Adrenal gland (tissue), 12 donors: ENCODE results near the gene DFFB. TPM values are rescaled to one million over a fixed set of nuclear protein-coding genes. Genes with fewer than 3 reads are reported as not detected.

Experiments
- DNase-seq, 7 donors: peaks; one replicate each; pipeline ENCODE4 v3.0.0-alpha.2; 2019 to 2020
- H3K27ac ChIP-seq, 5 donors: fragments of 200-600 bp; sonication (generic) in 4 of 5; 1 replicate in 3 of 5; 2 replicates in 2 of 5; pipeline versions ENCODE4 v1.5.1 to v1.8.0; 2016 to 2020; ENCODE audit warnings: mild to moderate bottlenecking in 1 of 5
- H3K27me3 ChIP-seq: fragments of 200-600 bp; 2 replicates; pipeline ENCODE4 v1.8.0; 2021
- H3K36me3 ChIP-seq, 2 donors: fragments of 200-600 bp; replicated peaks in 1 of 2; 1 replicate in 1 of 2; 2 replicates in 1 of 2; pipeline versions ENCODE4 v1.5.1 to v1.8.0; 2018 to 2022
- H3K4me1 ChIP-seq, 2 donors: fragments of 200-600 bp; replicated peaks in 1 of 2; 1 replicate in 1 of 2; 2 replicates in 1 of 2; pipeline versions ENCODE4 v1.5.1 to v1.8.0; 2018 to 2021
- H3K4me3 ChIP-seq, 4 donors: fragments of 200-600 bp; sonication (generic) in 3 of 4; one replicate each; pipeline ENCODE4 v1.5.1; 2016 to 2018
- H3K9me3 ChIP-seq, 3 donors: fragments of 200-600 bp; sonication (generic) in 1 of 3; replicated peaks in 1 of 3; 1 replicate in 2 of 3; 2 replicates in 1 of 3; pipeline versions ENCODE4 v1.5.1 to v1.8.0; 2016 to 2021
- CTCF ChIP-seq, 6 experiments: fragments of 450-650 bp in 4 of 6; fragments of 200-600 bp in 2 of 6; sonication (generic) in 1 of 6; IDR thresholded peaks; 1 replicate in 5 of 6; 2 replicates in 1 of 6; pipeline versions ENCODE4 v1.5.1 to v1.8.0; 2016 to 2021; ENCODE audit warnings: antibody characterized with exemption in 6 of 6, mild to moderate bottlenecking in 2 of 6, moderate library complexity in 1 of 6
- POLR2A ChIP-seq, 2 donors: fragments of 450-650 bp; IDR thresholded peaks; one replicate each; pipeline ENCODE4 v1.6.1; 2017; ENCODE audit warnings: antibody characterized with exemption in 2 of 2, mild to moderate bottlenecking in 2 of 2, moderate library complexity in 1 of 2
- WGBS, 4 donors: extraction: QIAGEN DNeasy Blood & Tissue Kit in 2 of 4; methylation state at CpG; one replicate each; pipeline versions ENCODE4 v1.1.5 to v1.1.7; 2013 to 2017; 5-methylcytosine and 5-hydroxymethylcytosine counted together
- intact Hi-C, 2 donors: fragments of 100-400 bp; cut with DNase I; formaldehyde crosslinking; loops; one replicate each; pipeline versions ENCODE4 v1.14.1 to v1.15.0; 2022 to 2023
- polyA plus RNA-seq, 3 donors: library from polyadenylated mRNA; stranded (reverse); fragments of 200-250 nt in 2 of 3; fragments of 350-450 nt in 1 of 3; fragmentation: Illumina TruSeq in 1 of 3; extraction: RNeasy Lipid Tissue Mini Kit (QIAGEN cat#74804) in 1 of 3; gene quantifications; one replicate each; pipeline ENCODE4 v1.2.3, GENCODE V29; 2013 to 2014
- total RNA-seq, 9 donors: library from RNA; depleted of rRNA in 4 of 9; stranded (reverse); fragments of >200 nt in 4 of 9; fragments of 120-200 nt in 1 of 9; fragmentation: NEBNext Ultra II Directional in 1 of 9; extraction: Animal tissue kit (Norgen Biotek cat#: 25700) in 1 of 9; gene quantifications; one replicate each; pipeline versions ENCODE4 v1.1.0 to v1.2.4, GENCODE V29; 2013 to 2023
- donor health status: healthy with polysubstance abuse.
- donor health status: Bipolar disorder and iron deficiency.
- donor health status: DM: yes; HTN: yes; CAD: no.
- donor health status: DM: no; HTN: no; CAD: no.
- donor health status: DM: no; HTN: no; CAD: no.
- donor health status: DM: yes; HTN: yes; CAD: no.

DFFB gene
- total and polyA plus RNA-seq, 12 donors: 1.8 to 13.4 (median 5.2) TPM

DNA sequence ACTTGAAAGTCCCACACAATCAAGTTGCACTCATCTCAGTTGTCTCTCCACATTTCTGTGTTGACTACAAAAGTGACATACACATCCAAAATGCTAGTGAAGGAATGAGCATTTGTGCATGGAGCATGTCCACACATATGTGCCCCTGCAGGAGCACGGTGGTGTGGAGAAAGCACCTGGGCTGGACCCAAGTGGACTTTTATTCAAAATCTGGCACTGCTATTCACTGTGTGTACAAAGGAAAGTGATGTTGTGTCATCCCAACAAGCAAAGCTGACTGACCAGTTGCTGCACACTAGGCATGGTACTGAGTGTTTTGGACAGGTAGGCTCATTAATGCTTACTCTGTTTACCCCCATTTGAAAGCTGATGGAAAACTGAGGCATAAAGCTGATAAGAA, 19.6 kb upstream of the DFFB start:
- WGBS, 4 donors: 91 to 100% (median 98%) methylated on average over 1 of the region's 1 CpG
- Histone ChIP-seq H3K9me3 (peaks cover 0 to 7% (median 0%) of the 10 kb centered on the region in 3 donors), H3K4me3 (no peak overlapping the region), H3K27me3 (no peaks in the 10 kb centered on the region), H3K27ac (no peak overlapping the region), H3K4me1 (no peaks in the 10 kb centered on the region), H3K36me3 (peaks cover 0 to 55% of the 10 kb centered on the region in 2 donors)
- TF ChIP-seq POLR2A (IDR thresholded peaks at IDR 0.05): no peak
- no peak for TF ChIP-seq CTCF (IDR thresholded peaks at IDR 0.05)
- DNase-seq: no peak
- intact Hi-C loops: no loop called here

- H3K9me3 ChIP-seq: peaks cover 0 to 7% (median 0%) of the 10 kb centered on the region in 3 donors
- intact Hi-C loops: no loop called here
- peaks cover 0 to 56% of the 10 kb centered on the region in 2 donors for H3K36me3 ChIP-seq
- H3K27ac ChIP-seq: no peak overlapping the region
- WGBS, 4 donors: 95 to 97% (median 96%) methylated on average over 11 of the region's 11 CpGs
- H3K27me3 ChIP-seq: no peaks in the 10 kb centered on the region
- no peak for DNase-seq
- H3K4me1 ChIP-seq: no peaks in the 10 kb centered on the region
- TF ChIP-seq POLR2A (IDR thresholded peaks at IDR 0.05) (no peak), CTCF (IDR thresholded peaks at IDR 0.05) (no peak)
- no peak overlapping the region for H3K4me3 ChIP-seq
These were observed 18.5 kb upstream of the DFFB start for GRCh38 chr1:3838788-3839187.

DNA sequence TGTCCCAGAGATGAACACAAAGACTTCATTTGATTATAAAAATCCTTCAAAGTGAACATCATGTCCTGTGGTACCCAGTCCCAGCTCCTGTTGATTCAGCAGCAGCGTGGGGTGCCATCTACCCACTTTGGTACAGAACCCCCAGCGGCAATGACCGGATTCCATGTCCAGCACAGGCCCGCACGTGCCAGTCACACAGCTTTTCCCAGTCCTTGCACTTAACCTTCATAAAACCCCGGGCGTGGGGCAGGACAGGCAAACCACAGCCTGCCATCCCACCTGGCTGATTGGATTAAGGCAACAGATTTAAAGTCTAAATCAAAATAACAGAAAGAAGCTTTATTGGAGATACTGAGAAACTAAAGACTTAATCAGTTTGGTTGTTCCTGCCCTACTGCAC, 15.8 kb upstream of the DFFB start:
- peaks cover 0 to 7% (median 0%) of the 10 kb centered on the region in 3 donors for H3K9me3 ChIP-seq
- WGBS, 4 donors: 96 to 98% (median 97%) methylated on average over 7 of the region's 7 CpGs
- H3K4me3 ChIP-seq: no peak overlapping the region
- intact Hi-C loops: no loop called here
- no peaks in the 10 kb centered on the region for H3K27me3 ChIP-seq
- H3K4me1 ChIP-seq: no peaks in the 10 kb centered on the region
- no peak for DNase-seq
- peaks cover 0 to 58% of the 10 kb centered on the region in 2 donors for H3K36me3 ChIP-seq
- H3K27ac ChIP-seq: no peak overlapping the region
- TF ChIP-seq POLR2A (IDR thresholded peaks at IDR 0.05) (no peak), CTCF (IDR thresholded peaks at IDR 0.05) (no peak)

- intact Hi-C loops: no loop called here
- WGBS, 4 donors: 87 to 89% (median 87%) methylated on average over 9 of the region's 9 CpGs
- no peak overlapping the region for H3K27ac ChIP-seq
- no peaks in the 10 kb centered on the region for H3K9me3 ChIP-seq
- no peaks in the 10 kb centered on the region for H3K4me1 ChIP-seq
- TF ChIP-seq CTCF (IDR thresholded peaks at IDR 0.05) (no peak), POLR2A (IDR thresholded peaks at IDR 0.05) (no peak)
- peaks cover 0 to 56% of the 10 kb centered on the region in 2 donors for H3K36me3 ChIP-seq
- DNase-seq: no peak
- H3K27me3 ChIP-seq: no peaks in the 10 kb centered on the region
- no peak overlapping the region for H3K4me3 ChIP-seq
These were observed 14.4 kb upstream of the DFFB start for GRCh38 chr1:3842912-3843311.
